ENCODE measurements around the gene MBLAC2. TPM values are rescaled to one million over a fixed set of nuclear protein-coding genes. Genes with fewer than 3 reads are reported as not detected.

Gene MBLAC2
- total RNA-seq, 2 donors from 2014 or later, result 3.2 to 3.3 TPM

DNA sequence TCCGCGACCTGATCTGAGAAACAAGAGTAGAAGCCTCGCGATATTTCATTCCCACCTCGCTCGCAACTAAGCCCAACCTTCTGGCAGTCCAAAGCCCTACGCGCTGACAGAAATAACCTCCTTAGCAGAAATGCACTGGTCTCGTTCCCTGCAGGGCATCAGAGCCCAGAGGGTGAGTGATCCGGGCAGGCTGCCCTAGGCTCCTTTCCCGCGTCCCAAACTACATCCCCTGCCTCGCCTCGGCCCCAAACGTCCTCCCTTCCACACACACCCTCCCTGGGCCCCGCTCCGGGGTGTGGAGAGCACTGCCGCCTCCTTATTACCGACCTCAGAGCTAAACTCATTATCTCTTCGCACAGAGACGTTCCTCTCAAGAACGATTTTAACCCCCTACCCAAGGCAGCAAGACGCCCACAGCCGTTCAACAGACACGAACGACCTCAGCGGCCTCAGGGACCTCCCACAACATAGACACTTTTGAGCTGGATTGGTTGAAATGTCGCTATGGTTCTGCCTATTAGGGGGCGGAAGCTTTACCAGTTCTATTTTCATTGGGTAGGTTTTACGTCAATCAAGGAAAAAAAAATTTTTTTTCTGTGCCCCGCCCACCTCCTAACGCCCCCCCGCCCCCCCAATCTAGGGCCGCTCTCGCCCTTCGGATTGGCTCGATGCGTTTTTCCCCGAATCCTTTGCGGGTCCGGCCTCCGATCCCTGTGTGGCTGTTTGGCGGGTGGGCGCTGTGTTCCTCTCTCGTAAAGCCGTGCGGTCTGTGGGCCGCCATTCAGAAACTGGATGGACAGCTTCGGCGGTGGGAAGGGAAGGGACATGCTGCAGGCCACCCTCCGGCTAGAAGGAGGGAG lies 65.0 kb downstream of the MBLAC2 start, which contains the start of gene CETN3:
Gene CETN3, minus strand, starts transcription at position 439 of the 860 bp plus-strand sequence. Its CDS starts 95 bp downstream, at position 344.
- peak; percentile 94 for DNase-seq
- peak within 1 kb of the TSS; percentile 73 for H3K4me3 ChIP-seq
- no peaks in the 10 kb centered on the region for H3K36me3 ChIP-seq
- no peaks in the 10 kb centered on the region for H3K9me3 ChIP-seq
- TF ChIP-seq, protein P1, sequence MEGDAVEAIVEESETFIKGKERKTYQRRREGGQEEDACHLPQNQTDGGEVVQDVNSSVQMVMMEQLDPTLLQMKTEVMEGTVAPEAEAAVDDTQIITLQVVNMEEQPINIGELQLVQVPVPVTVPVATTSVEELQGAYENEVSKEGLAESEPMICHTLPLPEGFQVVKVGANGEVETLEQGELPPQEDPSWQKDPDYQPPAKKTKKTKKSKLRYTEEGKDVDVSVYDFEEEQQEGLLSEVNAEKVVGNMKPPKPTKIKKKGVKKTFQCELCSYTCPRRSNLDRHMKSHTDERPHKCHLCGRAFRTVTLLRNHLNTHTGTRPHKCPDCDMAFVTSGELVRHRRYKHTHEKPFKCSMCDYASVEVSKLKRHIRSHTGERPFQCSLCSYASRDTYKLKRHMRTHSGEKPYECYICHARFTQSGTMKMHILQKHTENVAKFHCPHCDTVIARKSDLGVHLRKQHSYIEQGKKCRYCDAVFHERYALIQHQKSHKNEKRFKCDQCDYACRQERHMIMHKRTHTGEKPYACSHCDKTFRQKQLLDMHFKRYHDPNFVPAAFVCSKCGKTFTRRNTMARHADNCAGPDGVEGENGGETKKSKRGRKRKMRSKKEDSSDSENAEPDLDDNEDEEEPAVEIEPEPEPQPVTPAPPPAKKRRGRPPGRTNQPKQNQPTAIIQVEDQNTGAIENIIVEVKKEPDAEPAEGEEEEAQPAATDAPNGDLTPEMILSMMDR (IDR thresholded peaks at IDR 0.05), result no peak
- H3K27ac ChIP-seq, result peak within 1 kb of the TSS; percentile 97
- no peaks in the 10 kb centered on the region for H3K4me1 ChIP-seq
- H3K27me3 ChIP-seq, result no peaks in the 10 kb centered on the region
- intact Hi-C loops (cut with DNase I), result loop anchor here (5.0 kb wide), 1 partner anchor 68 kb away; no protein-coding TSS in a partner anchor
- H3K9ac ChIP-seq (ENCODE audit: low read depth in 2 of 2, low read length in 2 of 2), result peak within 1 kb of the TSS; percentile 96 to 99

DNA sequence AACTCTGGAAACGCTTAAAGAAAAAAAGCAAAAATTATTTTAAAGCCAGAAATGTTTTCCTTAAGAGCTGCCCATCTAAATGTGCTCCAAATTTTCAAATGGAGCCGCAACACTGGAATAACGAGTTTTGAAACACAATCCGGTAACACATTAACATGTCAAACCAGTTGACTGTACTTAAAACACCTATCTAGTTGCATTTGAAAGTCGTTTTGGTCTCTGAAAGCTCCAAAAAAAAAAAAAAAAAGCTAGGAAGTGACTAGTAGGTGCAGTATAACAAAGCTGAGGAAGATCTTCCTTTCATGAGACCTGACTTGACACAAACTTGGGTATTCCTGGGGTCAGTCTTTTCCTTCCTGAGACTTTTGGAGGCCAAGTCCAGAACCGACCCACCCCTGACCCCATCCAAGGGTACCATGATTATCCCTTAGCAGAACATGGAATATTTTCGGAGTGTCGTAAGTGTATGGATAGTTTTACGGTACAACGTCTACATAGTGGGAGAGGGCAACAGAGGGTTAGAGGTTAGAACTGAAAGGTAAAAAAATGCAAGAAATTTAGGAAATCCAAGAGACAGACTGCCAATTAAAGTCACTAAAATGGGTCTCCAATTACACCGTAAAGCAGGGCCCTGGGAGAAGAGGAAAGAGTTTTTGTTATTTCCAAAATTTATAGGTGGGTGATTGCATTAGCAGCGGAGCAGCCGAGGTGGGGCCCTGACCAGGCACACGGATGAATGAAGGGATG lies 65.8 kb downstream of the MBLAC2 start:
- Histone ChIP-seq H3K27me3 (no peaks in the 10 kb centered on the region), H3K4me3 (peak overlapping the region; percentile 73), H3K36me3 (no peaks in the 10 kb centered on the region), H3K9me3 (no peaks in the 10 kb centered on the region), H3K4me1 (no peaks in the 10 kb centered on the region), H3K27ac (peak overlapping the region; percentile 97), H3K9ac (ENCODE audit: low read depth in 2 of 2, low read length in 2 of 2) (peak overlapping the region; percentile 96 to 99)
- DNase-seq, result peak; percentile 21
- TF ChIP-seq, protein P1 (IDR thresholded peaks at IDR 0.05), result no peak
- intact Hi-C loops (cut with DNase I), result no loop called here

Other genes with a start within 250 kb of the MBLAC2 start
- 10 to 100 TPM; 18.2 to 25.7 TPM for gene CETN3, start 65.0 kb downstream of the MBLAC2 start, total RNA-seq
- gene POLR3G, start 93 bp upstream of the MBLAC2 start, total RNA-seq, result 1 to 10 TPM; 1.7 to 4.0 TPM
- 10 to 100 TPM; 20.4 to 32.0 TPM for gene LYSMD3, start 54.8 kb upstream of the MBLAC2 start, total RNA-seq
- 10 to 100 TPM in 1 of 2 donors, 1 to 10 TPM in 1; 5.1 to 12.9 TPM for gene ADGRV1, start 84.0 kb upstream of the MBLAC2 start, total RNA-seq

All from colonic mucosa (tissue), 4 donors.